ENCODE measurements around the gene BLVRB.

The BLVRB gene

DNA sequence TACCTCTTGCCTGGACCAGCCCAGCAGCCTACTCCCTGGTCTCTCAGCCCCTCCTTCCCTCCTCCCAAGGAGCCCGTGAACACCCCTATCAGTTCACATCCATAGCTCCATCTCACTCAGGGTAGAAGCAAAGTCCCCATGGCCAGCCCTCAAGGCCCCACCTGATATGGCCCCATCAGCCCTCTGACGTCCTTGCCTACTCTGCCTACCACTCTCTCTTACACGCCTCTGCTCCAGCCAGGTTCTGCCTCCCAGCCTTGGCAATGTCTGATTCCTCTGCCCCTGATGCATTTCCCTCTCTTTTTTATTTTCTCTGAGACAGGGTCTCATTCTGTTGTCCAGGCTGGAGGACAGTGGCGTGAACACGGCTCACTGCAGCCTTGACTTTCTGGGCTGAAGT lies 13.5 kb downstream of the BLVRB start:
- H3K27ac ChIP-seq (ENCODE audit: insufficient read depth in 1 of 2, low read depth in 1 of 2, low read length in 2 of 2, poor library complexity in 1 of 2, severe bottlenecking in 2 of 2): no peak overlapping the region
- DNase-seq: no peak
- H3K27me3 ChIP-seq (replicated peaks in 2 of 5; ENCODE audit: control insufficient read depth in 4 of 5, insufficient read depth in 5 of 5, low read length in 4 of 5): no peaks in the 10 kb centered on the region
- H3K9me3 ChIP-seq (ENCODE audit: control extremely low read depth in 1 of 5, control insufficient read depth in 4 of 5, insufficient read depth in 2 of 5, low read depth in 1 of 5, low read length in 4 of 5): no peaks in the 10 kb centered on the region
- no peak overlapping the region for H3K4me3 ChIP-seq (ENCODE audit: control insufficient read depth in 1 of 7, extremely low read depth in 1 of 7, insufficient read depth in 4 of 7, low read depth in 2 of 7, low read length in 6 of 7)
- WGBS (ENCODE audit: insufficient coverage): 95% methylated on average over 3 of the region's 5 CpGs
- no peaks in the 10 kb centered on the region for H3K4me1 ChIP-seq (ENCODE audit: control extremely low read depth in 1 of 4, control insufficient read depth in 4 of 4, insufficient read depth in 4 of 4, low read length in 3 of 4)
- peaks cover 0 to 11% (median 7%) of the 10 kb centered on the region in 4 experiments for H3K36me3 ChIP-seq (ENCODE audit: control insufficient read depth in 4 of 4, insufficient read depth in 4 of 4, low read length in 3 of 4)
- ChIA-PET POLR2A (interaction anchor here (0.7 kb wide), 1 partner anchor 92 kb away, joined by 4 read pairs; no protein-coding TSS in a partner anchor), CTCF (interaction anchor here (0.8 to 6.8 kb wide), 2 partner anchors 12 to 147 kb away, joined by 3 to 38 read pairs; partner anchors contain the start of gene BLVRB)

- no peaks in the 10 kb centered on the region for H3K27me3 ChIP-seq (replicated peaks in 2 of 5; ENCODE audit: control insufficient read depth in 4 of 5, insufficient read depth in 5 of 5, low read length in 4 of 5)
- H3K36me3 ChIP-seq (ENCODE audit: control insufficient read depth in 4 of 4, insufficient read depth in 4 of 4, low read length in 3 of 4): peaks cover 0 to 11% (median 7%) of the 10 kb centered on the region in 4 experiments
- WGBS (ENCODE audit: insufficient coverage): 100% methylated on average over 3 of the region's 4 CpGs
- no peak overlapping the region for H3K4me3 ChIP-seq (ENCODE audit: control insufficient read depth in 1 of 7, extremely low read depth in 1 of 7, insufficient read depth in 4 of 7, low read depth in 2 of 7, low read length in 6 of 7)
- DNase-seq: no peak
- no peaks in the 10 kb centered on the region for H3K4me1 ChIP-seq (ENCODE audit: control extremely low read depth in 1 of 4, control insufficient read depth in 4 of 4, insufficient read depth in 4 of 4, low read length in 3 of 4)
- POLR2A ChIA-PET: interaction anchor here (0.6 kb wide), 1 partner anchor 29 kb away, joined by 3 read pairs; no protein-coding TSS in a partner anchor
- H3K27ac ChIP-seq (ENCODE audit: insufficient read depth in 1 of 2, low read depth in 1 of 2, low read length in 2 of 2, poor library complexity in 1 of 2, severe bottlenecking in 2 of 2): no peak overlapping the region
- H3K9me3 ChIP-seq (ENCODE audit: control extremely low read depth in 1 of 5, control insufficient read depth in 4 of 5, insufficient read depth in 2 of 5, low read depth in 1 of 5, low read length in 4 of 5): no peaks in the 10 kb centered on the region
- CTCF ChIA-PET: interaction anchor here (6.8 kb wide), 1 partner anchor 13 kb away, joined by 38 read pairs; the partner anchor contains the start of gene BLVRB
Observed at GRCh38 chr19:40450664-40451063, 14.9 kb downstream of the BLVRB start.

DNA sequence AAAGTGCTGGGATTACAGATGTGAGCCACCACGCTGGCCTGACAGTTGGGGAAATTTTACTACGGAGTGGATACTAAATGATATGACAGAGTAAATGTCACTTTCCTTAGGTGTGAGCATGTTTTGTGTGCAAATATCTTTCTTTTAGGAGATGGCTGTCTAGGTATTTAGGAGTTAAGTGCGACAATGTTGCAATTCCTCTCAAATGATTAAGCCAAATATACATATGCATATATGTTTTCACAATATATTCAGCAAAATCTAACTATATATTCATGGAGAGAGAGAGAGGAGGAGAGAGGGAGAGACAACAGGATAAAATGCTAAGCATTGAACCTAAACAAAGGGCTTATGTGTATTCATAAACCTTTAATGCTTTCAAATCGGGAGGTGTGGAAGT lies 16.0 kb downstream of the BLVRB start:
- Histone ChIP-seq H3K27me3 (replicated peaks in 2 of 5; ENCODE audit: control insufficient read depth in 4 of 5, insufficient read depth in 5 of 5, low read length in 4 of 5) (no peaks in the 10 kb centered on the region), H3K36me3 (ENCODE audit: control insufficient read depth in 4 of 4, insufficient read depth in 4 of 4, low read length in 3 of 4) (peaks cover 0 to 11% (median 5%) of the 10 kb centered on the region in 4 experiments), H3K4me3 (ENCODE audit: control insufficient read depth in 1 of 7, extremely low read depth in 1 of 7, insufficient read depth in 4 of 7, low read depth in 2 of 7, low read length in 6 of 7) (no peak overlapping the region), H3K27ac (ENCODE audit: insufficient read depth in 1 of 2, low read depth in 1 of 2, low read length in 2 of 2, poor library complexity in 1 of 2, severe bottlenecking in 2 of 2) (no peak overlapping the region), H3K4me1 (ENCODE audit: control extremely low read depth in 1 of 4, control insufficient read depth in 4 of 4, insufficient read depth in 4 of 4, low read length in 3 of 4) (peaks cover 3 to 4% (median 3%) of the 10 kb centered on the region in 4 experiments), H3K9me3 (ENCODE audit: control extremely low read depth in 1 of 5, control insufficient read depth in 4 of 5, insufficient read depth in 2 of 5, low read depth in 1 of 5, low read length in 4 of 5) (no peaks in the 10 kb centered on the region)
- ChIA-PET POLR2A (no interaction called here), CTCF (no interaction called here)
- WGBS (ENCODE audit: insufficient coverage): 93% methylated on average over 2 of the region's 4 CpGs
- DNase-seq: no peak

DNA sequence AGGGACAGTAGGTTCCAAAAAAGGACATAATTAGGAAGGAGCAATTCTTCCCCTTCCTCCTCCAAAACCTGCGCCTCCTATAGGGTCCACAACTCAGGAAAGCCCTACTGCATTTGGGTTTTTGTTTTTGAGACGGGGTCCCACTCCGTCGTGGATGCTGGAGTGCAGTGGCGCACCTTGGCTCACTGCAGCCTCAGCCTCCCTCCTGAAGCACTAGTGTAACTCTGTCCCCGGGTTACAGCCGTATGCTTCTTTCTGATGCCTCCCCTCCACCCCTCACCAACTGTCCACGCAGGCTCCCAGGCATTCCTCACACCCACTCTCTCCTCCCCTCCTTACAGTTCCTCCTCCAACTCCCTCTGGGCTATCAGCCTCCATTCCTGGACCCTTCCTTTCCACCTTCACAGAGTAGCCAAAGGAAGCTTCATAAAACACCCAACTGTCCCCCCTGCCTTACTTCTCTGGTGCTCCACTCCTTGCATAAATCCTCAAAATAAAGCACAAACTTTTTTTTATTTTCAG lies 19.2 kb downstream of the BLVRB start:
- POLR2A ChIA-PET: interaction anchor here (0.8 to 1.0 kb wide), 2 partner anchors 18 to 20 kb away, joined by 3 read pairs; partner anchors contain the start of gene SERTAD1
- no peak for DNase-seq
- Histone ChIP-seq H3K4me1 (ENCODE audit: control extremely low read depth in 1 of 4, control insufficient read depth in 4 of 4, insufficient read depth in 4 of 4, low read length in 3 of 4) (peaks cover 9 to 17% (median 13%) of the 10 kb centered on the region in 4 experiments), H3K27me3 (replicated peaks in 2 of 5; ENCODE audit: control insufficient read depth in 4 of 5, insufficient read depth in 5 of 5, low read length in 4 of 5) (no peaks in the 10 kb centered on the region), H3K9me3 (ENCODE audit: control extremely low read depth in 1 of 5, control insufficient read depth in 4 of 5, insufficient read depth in 2 of 5, low read depth in 1 of 5, low read length in 4 of 5) (no peaks in the 10 kb centered on the region), H3K4me3 (ENCODE audit: control insufficient read depth in 1 of 7, extremely low read depth in 1 of 7, insufficient read depth in 4 of 7, low read depth in 2 of 7, low read length in 6 of 7) (no peak overlapping the region), H3K27ac (ENCODE audit: insufficient read depth in 1 of 2, low read depth in 1 of 2, low read length in 2 of 2, poor library complexity in 1 of 2, severe bottlenecking in 2 of 2) (peak overlapping the region in 1 of 2 experiments; percentile 63), H3K36me3 (ENCODE audit: control insufficient read depth in 4 of 4, insufficient read depth in 4 of 4, low read length in 3 of 4) (peaks cover 0 to 17% (median 11%) of the 10 kb centered on the region in 4 experiments)
- 93% methylated on average over 8 of the region's 8 CpGs for WGBS (ENCODE audit: insufficient coverage)
- CTCF ChIA-PET: interaction anchor here (0.6 to 1.8 kb wide), 2 partner anchors 18 to 21 kb away, joined by 3 to 6 read pairs; no protein-coding TSS in a partner anchor

DNA sequence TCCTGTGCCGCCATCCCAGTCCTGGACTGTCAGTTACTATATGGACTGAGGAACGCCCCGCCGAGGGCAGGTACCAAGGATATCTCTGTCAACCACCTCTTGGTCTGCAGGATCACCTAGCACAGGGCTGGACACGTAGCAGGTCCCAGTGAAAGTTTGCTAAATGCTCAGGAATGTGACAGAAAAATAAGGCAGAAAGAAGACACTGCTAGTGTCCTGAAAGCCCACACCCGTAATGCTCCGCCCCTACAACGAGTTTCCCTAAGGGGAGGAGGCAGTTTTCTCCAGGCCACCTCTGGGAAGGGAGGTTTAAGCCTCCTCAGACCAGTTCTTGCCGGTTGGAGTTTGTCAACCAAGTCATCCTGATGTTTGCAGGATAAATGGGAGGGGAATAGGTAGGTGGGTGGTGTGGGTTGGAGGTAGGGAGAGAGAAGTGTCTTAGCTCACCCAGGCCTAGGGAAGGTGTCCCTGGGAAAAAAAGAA lies 19.7 kb downstream of the BLVRB start:
- Histone ChIP-seq H3K27ac (ENCODE audit: insufficient read depth in 1 of 2, low read depth in 1 of 2, low read length in 2 of 2, poor library complexity in 1 of 2, severe bottlenecking in 2 of 2) (peak overlapping the region in 1 of 2 experiments; percentile 63), H3K9me3 (ENCODE audit: control extremely low read depth in 1 of 5, control insufficient read depth in 4 of 5, insufficient read depth in 2 of 5, low read depth in 1 of 5, low read length in 4 of 5) (no peaks in the 10 kb centered on the region), H3K27me3 (replicated peaks in 2 of 5; ENCODE audit: control insufficient read depth in 4 of 5, insufficient read depth in 5 of 5, low read length in 4 of 5) (no peaks in the 10 kb centered on the region), H3K4me1 (ENCODE audit: control extremely low read depth in 1 of 4, control insufficient read depth in 4 of 4, insufficient read depth in 4 of 4, low read length in 3 of 4) (peaks cover 9 to 17% (median 13%) of the 10 kb centered on the region in 4 experiments), H3K36me3 (ENCODE audit: control insufficient read depth in 4 of 4, insufficient read depth in 4 of 4, low read length in 3 of 4) (peaks cover 0 to 22% (median 16%) of the 10 kb centered on the region in 4 experiments), H3K4me3 (ENCODE audit: control insufficient read depth in 1 of 7, extremely low read depth in 1 of 7, insufficient read depth in 4 of 7, low read depth in 2 of 7, low read length in 6 of 7) (no peak overlapping the region)
- CTCF ChIA-PET: interaction anchor here (1.0 kb wide), 1 partner anchor 19 kb away, joined by 3 read pairs; no protein-coding TSS in a partner anchor
- 93% methylated on average over 9 of the region's 9 CpGs for WGBS (ENCODE audit: insufficient coverage)
- POLR2A ChIA-PET: interaction anchor here (1.0 kb wide), 1 partner anchor 20 kb away, joined by 3 read pairs; the partner anchor contains the start of gene SERTAD1
- no peak for DNase-seq

- Histone ChIP-seq H3K36me3 (ENCODE audit: control insufficient read depth in 4 of 4, insufficient read depth in 4 of 4, low read length in 3 of 4) (peaks cover 0 to 27% (median 19%) of the 10 kb centered on the region in 4 experiments), H3K27ac (ENCODE audit: insufficient read depth in 1 of 2, low read depth in 1 of 2, low read length in 2 of 2, poor library complexity in 1 of 2, severe bottlenecking in 2 of 2) (peak overlapping the region; percentile 25 to 95), H3K27me3 (replicated peaks in 2 of 5; ENCODE audit: control insufficient read depth in 4 of 5, insufficient read depth in 5 of 5, low read length in 4 of 5) (no peaks in the 10 kb centered on the region), H3K9me3 (ENCODE audit: control extremely low read depth in 1 of 5, control insufficient read depth in 4 of 5, insufficient read depth in 2 of 5, low read depth in 1 of 5, low read length in 4 of 5) (no peaks in the 10 kb centered on the region), H3K4me3 (ENCODE audit: control insufficient read depth in 1 of 7, extremely low read depth in 1 of 7, insufficient read depth in 4 of 7, low read depth in 2 of 7, low read length in 6 of 7) (peak overlapping the region; percentile 87 to 100 (median 98)), H3K4me1 (ENCODE audit: control extremely low read depth in 1 of 4, control insufficient read depth in 4 of 4, insufficient read depth in 4 of 4, low read length in 3 of 4) (peaks cover 9 to 17% (median 13%) of the 10 kb centered on the region in 4 experiments)
- POLR2A ChIA-PET: interaction anchor here (0.6 kb wide), 1 partner anchor 20 kb away, joined by 3 read pairs; no protein-coding TSS in a partner anchor
- WGBS (ENCODE audit: insufficient coverage): 22% methylated on average over 17 of the region's 18 CpGs
- no peak for DNase-seq
- CTCF ChIA-PET: interaction anchor here (0.6 to 1.2 kb wide), 4 partner anchors 20 to 943 kb away, joined by 3 to 5 read pairs (median 4); no protein-coding TSS in a partner anchor
Observed at GRCh38 chr19:40444825-40445312, 20.7 kb downstream of the BLVRB start.

Measured in common myeloid progenitor, CD34-positive (primary cell).